Measurements from ENCODE around the gene ALKBH8. TPM values are rescaled to one million over a fixed set of nuclear protein-coding genes. Genes with fewer than 3 reads are reported as not detected.

The ALKBH8 gene
- total RNA-seq, 1 experiment from 2014 or later, result 6.8 TPM

DNA sequence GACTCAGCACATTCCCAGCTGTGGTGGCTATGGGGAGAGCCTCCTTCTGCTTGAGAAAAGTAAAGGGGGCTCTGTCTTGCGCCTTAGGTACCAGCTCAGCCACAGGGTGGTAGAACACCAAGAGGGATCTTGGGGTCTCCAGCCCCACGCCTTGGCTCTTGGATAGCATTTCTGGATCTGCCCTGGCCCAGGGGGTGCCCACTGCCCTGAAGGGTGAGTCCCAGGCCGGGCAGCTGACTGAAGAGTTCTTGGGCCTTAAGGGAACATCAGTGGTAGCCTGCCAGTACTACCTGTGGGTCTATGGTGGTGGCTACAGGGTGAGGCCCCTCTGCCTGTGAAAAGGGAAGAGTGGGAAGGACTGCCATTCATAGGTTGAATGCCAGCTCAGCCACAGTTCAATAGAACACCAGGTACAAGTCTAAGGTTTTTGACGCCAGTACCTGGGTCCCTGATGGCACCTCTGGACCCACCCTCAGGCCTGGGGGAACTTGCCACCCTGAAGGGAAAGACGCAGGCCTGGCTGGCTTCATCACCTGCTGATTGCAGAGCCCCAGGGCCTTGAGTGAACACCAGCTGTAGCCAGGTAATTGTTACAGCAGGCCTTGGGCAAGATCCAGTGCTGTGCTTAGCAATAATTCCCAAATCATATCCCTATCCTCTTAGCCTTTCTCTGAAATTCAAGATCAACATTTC, 111.8 kb downstream of the ALKBH8 start:
- TF ChIP-seq CTCF (IDR thresholded peaks at IDR 0.05; ENCODE audit: unreplicated experiment), result no peak
- no peak overlapping the region for H3K4me3 Mint-ChIP-seq (ENCODE audit: low read depth, unreplicated experiment)
- intact Hi-C loops (cut with micrococcal nuclease; ENCODE audit: unreplicated experiment), result no loop called here
- DNase-seq, result no peak
- BruUV-seq (replicated peaks), result no TSS peak
- CTCF ChIA-PET, result no interaction called here
- H3K9me3 Mint-ChIP-seq (ENCODE audit: low read depth, unreplicated experiment), result no peaks in the 10 kb centered on the region
- no peaks in the 10 kb centered on the region for H3K27me3 Mint-ChIP-seq (ENCODE audit: unreplicated experiment)
- H3K4me1 Mint-ChIP-seq (ENCODE audit: low read depth, unreplicated experiment), result peaks cover 12% of the 10 kb centered on the region
- no peak overlapping the region for H3K27ac Mint-ChIP-seq (ENCODE audit: unreplicated experiment)
- peaks cover 23% of the 10 kb centered on the region for H3K36me3 Mint-ChIP-seq (ENCODE audit: insufficient read depth, unreplicated experiment)

Other genes with a start within 250 kb of the ALKBH8 start
- gene CWF19L2, start 107.9 kb downstream of the ALKBH8 start, total RNA-seq (2022), result 9.5 and 10.0 TPM in 2 replicates
- gene ELMOD1, start 25.4 kb upstream of the ALKBH8 start, total RNA-seq (2022), result 0.35 TPM in 1 of 2 replicates, not detected in the other
- not detected in 2 replicates for gene SLN, start 146.3 kb upstream of the ALKBH8 start, total RNA-seq (2022)

All from Calu3 (cell line).